Smooth muscle cell (in vitro differentiated cells): Measurements from ENCODE around the gene MYOCD. TPM values are rescaled to one million over a fixed set of nuclear protein-coding genes. Genes with fewer than 3 reads are reported as not detected.

Source experiments
- DNase-seq: peaks from one replicate; lab custom pipeline; 2025; ENCODE audit not compliant: unreplicated experiment; lab: John Stamatoyannopoulos, UW
- H2AFZ ChIP-seq: fragments of 200-600 bp; sonication (generic); 2 replicates; pipeline ENCODE4 v1.6.0; 2016; ENCODE audit warnings: antibody characterized with exemption, low read depth, mild to moderate bottlenecking
- H3F3A ChIP-seq: fragments of 200-600 bp; sonication (generic); 2 replicates; pipeline ENCODE4 v1.6.0; 2017; ENCODE audit warnings: antibody characterized with exemption, low read depth
- H3K27ac ChIP-seq: fragments of 200-600 bp; sonication (generic); 2 replicates; pipeline ENCODE4 v1.5.1; 2016; ENCODE audit warnings: low read depth, mild to moderate bottlenecking
- H3K27me3 ChIP-seq: fragments of 200-600 bp; sonication (generic); 2 replicates; pipeline ENCODE4 v1.6.1; 2016; ENCODE audit warnings: low read depth, mild to moderate bottlenecking
- H3K36me3 ChIP-seq: fragments of 200-600 bp; sonication (generic); 2 replicates; pipeline ENCODE4 v1.5.1; 2016; ENCODE audit warnings: low read depth
- H3K4me1 ChIP-seq: fragments of 200-600 bp; sonication (generic); 2 replicates; pipeline ENCODE4 v1.5.1; 2016; ENCODE audit warnings: low read depth
- H3K4me2 ChIP-seq: fragments of 200-600 bp; sonication (generic); 2 replicates; pipeline ENCODE4 v1.6.0; 2016; ENCODE audit warnings: mild to moderate bottlenecking
- H3K4me3 ChIP-seq: fragments of 200-600 bp; sonication (generic); 2 replicates; pipeline ENCODE4 v1.5.1; 2016; ENCODE audit warnings: mild to moderate bottlenecking
- H3K79me2 ChIP-seq: fragments of 200-600 bp; sonication (generic); 2 replicates; pipeline ENCODE4 v1.6.0; 2016; ENCODE audit warnings: low read depth, mild to moderate bottlenecking
- H3K9ac ChIP-seq: fragments of 200-600 bp; sonication (generic); 2 replicates; pipeline ENCODE4 v1.6.0; 2016; ENCODE audit warnings: low read depth
- H3K9me3 ChIP-seq: fragments of 200-600 bp; sonication (generic); replicated peaks from 2 replicates; pipeline ENCODE4 v1.5.1; 2016; ENCODE audit warnings: low read depth
- H4K20me1 ChIP-seq: fragments of 200-600 bp; sonication (generic); 2 replicates; pipeline ENCODE4 v1.6.0; 2016; ENCODE audit warnings: low read depth
- CTCF ChIP-seq: fragments of 200-600 bp; sonication (generic); IDR thresholded peaks from 2 replicates; pipeline ENCODE4 v1.5.1; 2017; ENCODE audit warnings: borderline replicate concordance, mild to moderate bottlenecking, antibody characterized with exemption; ENCODE audit not compliant: insufficient read depth, poor library complexity, severe bottlenecking
- WGBS: methylation state at CpG from one replicate; pipeline ENCODE4 v1.1.7; 2016; ENCODE audit warnings: low lambda C conversion rate; 5-methylcytosine and 5-hydroxymethylcytosine counted together
- polyA plus RNA-seq: library from polyadenylated mRNA; unstranded; fragments of >200 nt; fragmentation: Nextera tagmentation; extraction: Ambion mirVana; gene quantifications from 2 replicates; pipeline ENCODE4 v1.2.1, GENCODE V29; 2016
- total RNA-seq: library from RNA; depleted of rRNA; stranded (reverse); fragments of >200 nt; gene quantifications from 2 replicates; pipeline ENCODE4 v1.2.3, GENCODE V29; 2014

Gene MYOCD
- total and polyA plus RNA-seq, 2 experiments from 2014 or later = 0.58 to 1.8 TPM

- H3K9me3 ChIP-seq = no peaks in the 10 kb centered on the region
- H3K4me3 ChIP-seq = no peak overlapping the region
- no peak overlapping the region for H3K9ac ChIP-seq
- TF ChIP-seq CTCF = no peak
- H4K20me1 ChIP-seq = no peaks in the 10 kb centered on the region
- H3K27me3 ChIP-seq = peaks cover 11% of the 10 kb centered on the region
- H3K4me1 ChIP-seq = peaks cover 5% of the 10 kb centered on the region
- H3K4me2 ChIP-seq = no peak overlapping the region
- no peak for DNase-seq
- no peak overlapping the region for H3K27ac ChIP-seq
- H2AFZ ChIP-seq = no peak overlapping the region
- H3K36me3 ChIP-seq = no peaks in the 10 kb centered on the region
- H3K79me2 ChIP-seq = no peaks in the 10 kb centered on the region
- peaks cover 6% of the 10 kb centered on the region for H3F3A ChIP-seq
- WGBS = 93% methylated on average over 6 of the region's 6 CpGs
These were observed 104.3 kb downstream of the MYOCD start for GRCh38 chr17:12769981-12770380.

GRCh38 chr17:12773153-12773552, 107.5 kb downstream of the MYOCD start:
- Histone ChIP-seq H3K27me3 (peaks cover 11% of the 10 kb centered on the region), H3K79me2 (no peaks in the 10 kb centered on the region), H2AFZ (no peak overlapping the region), H3K27ac (no peak overlapping the region), H3F3A (no peaks in the 10 kb centered on the region), H3K4me1 (peaks cover 5% of the 10 kb centered on the region), H3K9ac (no peak overlapping the region), H3K36me3 (no peaks in the 10 kb centered on the region), H3K4me3 (no peak overlapping the region), H4K20me1 (no peaks in the 10 kb centered on the region), H3K4me2 (no peak overlapping the region), H3K9me3 (no peaks in the 10 kb centered on the region)
- TF ChIP-seq CTCF = no peak
- 83% methylated on average over 1 of the region's 1 CpG for WGBS
- DNase-seq = no peak

- no peak for TF ChIP-seq CTCF
- H3K27ac ChIP-seq = no peak overlapping the region
- H3K4me2 ChIP-seq = peak overlapping the region; percentile 96
- H3K27me3 ChIP-seq = peaks cover 29% of the 10 kb centered on the region
- H3K4me3 ChIP-seq = peak overlapping the region; percentile 77
- DNase-seq = no peak
- H3K36me3 ChIP-seq = no peaks in the 10 kb centered on the region
- H3K9ac ChIP-seq = no peak overlapping the region
- H3K9me3 ChIP-seq = no peaks in the 10 kb centered on the region
- H3K4me1 ChIP-seq = no peaks in the 10 kb centered on the region
- H2AFZ ChIP-seq = peak overlapping the region; percentile 91
- no peaks in the 10 kb centered on the region for H3K79me2 ChIP-seq
- WGBS = 2% methylated on average over 16 of the region's 16 CpGs
- no peaks in the 10 kb centered on the region for H4K20me1 ChIP-seq
- no peaks in the 10 kb centered on the region for H3F3A ChIP-seq
These were observed 123.4 kb downstream of the MYOCD start for GRCh38 chr17:12789075-12789480.

- Histone ChIP-seq H3K36me3 (no peaks in the 10 kb centered on the region), H3K27ac (no peak within 1 kb of the TSS), H3K4me1 (no peaks in the 10 kb centered on the region), H3K9me3 (no peaks in the 10 kb centered on the region), H3K4me2 (peak within 1 kb of the TSS; percentile 96), H3K79me2 (no peaks in the 10 kb centered on the region), H3K4me3 (peak within 1 kb of the TSS; percentile 77), H4K20me1 (no peaks in the 10 kb centered on the region), H3F3A (no peaks in the 10 kb centered on the region), H2AFZ (peak within 1 kb of the TSS; percentile 91), H3K9ac (peak within 1 kb of the TSS; percentile 3), H3K27me3 (peaks cover 29% of the 10 kb centered on the region)
- WGBS = under 1% methylated on average over 84 of the region's 86 CpGs
- peak; percentile 19 for DNase-seq
- TF ChIP-seq CTCF = no peak
These were observed 124.0 kb downstream of the MYOCD start, which contains the start of gene ARHGAP44 for GRCh38 chr17:12789481-12790248. TSS of gene ARHGAP44 (plus strand) at chr17:12789498. CDS start at chr17:12789839, 341 bp downstream.
